CD14-positive monocyte (primary cell): ENCODE data around the gene SNX32. TPM values are rescaled to one million over a fixed set of nuclear protein-coding genes. Genes with fewer than 3 reads are reported as not detected.

ENCODE experiments used
- DNase-seq, 3 donors: peaks; one replicate each; pipeline ENCODE4 v3.0.0-alpha.2; 2011 to 2022
- H2AFZ ChIP-seq: 2 replicates; pipeline ENCODE4 v1.6.0; 2012; ENCODE audit warnings: mild to moderate bottlenecking, low read depth, low read length, inconsistent platforms; ENCODE audit not compliant: insufficient read depth, poor library complexity, severe bottlenecking
- H3K27ac ChIP-seq, 2 donors: 1 replicate in 1 of 2; 2 replicates in 1 of 2; pipeline ENCODE4 v1.5.1; 2012 to 2013; ENCODE audit warnings: low read length in 2 of 2, control low read depth in 1 of 2, inconsistent platforms in 1 of 2, low read depth in 1 of 2, mild to moderate bottlenecking in 1 of 2
- H3K27me3 ChIP-seq, 2 donors: one replicate each; pipeline versions ENCODE4 v1.6.0 to v1.6.1; 2011 to 2013; ENCODE audit warnings: low read length in 2 of 2; ENCODE audit not compliant: control insufficient read depth in 2 of 2, insufficient read depth in 2 of 2
- H3K36me3 ChIP-seq, 2 donors: replicated peaks in 1 of 2; 1 replicate in 1 of 2; 2 replicates in 1 of 2; pipeline versions ENCODE4 v1.5.1 to v1.6.1; 2012 to 2013; ENCODE audit warnings: low read length in 2 of 2, control low read depth in 1 of 2, inconsistent platforms in 1 of 2, mild to moderate bottlenecking in 1 of 2; ENCODE audit not compliant: insufficient read depth in 2 of 2, control insufficient read depth in 1 of 2
- H3K4me1 ChIP-seq, 2 donors: 1 replicate in 1 of 2; 2 replicates in 1 of 2; pipeline versions ENCODE4 v1.5.1 to v1.6.1; 2012 to 2013; ENCODE audit warnings: low read length in 2 of 2, control low read depth in 1 of 2, inconsistent platforms in 1 of 2, mild to moderate bottlenecking in 1 of 2, moderate library complexity in 1 of 2; ENCODE audit not compliant: insufficient read depth in 2 of 2, control insufficient read depth in 1 of 2
- H3K4me2 ChIP-seq: replicated peaks from 2 replicates; pipeline ENCODE3; 2012; ENCODE audit warnings: low read length, moderate library complexity, mild to moderate bottlenecking; ENCODE audit not compliant: poor library complexity, severe bottlenecking; ENCODE audit errors: extremely low read depth
- H3K4me3 ChIP-seq, 3 experiments: fragments of 200-600 bp in 1 of 3; sonication (generic) in 1 of 3; replicated peaks in 1 of 3; 1 replicate in 2 of 3; 2 replicates in 1 of 3; pipeline ENCODE4 v1.5.1; 2011 to 2013; ENCODE audit warnings: low read length in 3 of 3, mild to moderate bottlenecking in 3 of 3, control low read depth in 2 of 3, low read depth in 2 of 3, inconsistent platforms in 1 of 3, moderate library complexity in 1 of 3
- H3K79me2 ChIP-seq: 2 replicates; pipeline ENCODE4 v1.6.0; 2012; ENCODE audit warnings: mild to moderate bottlenecking, control low read depth, inconsistent platforms, low read length, moderate library complexity; ENCODE audit not compliant: insufficient read depth
- H3K9ac ChIP-seq: 2 replicates; pipeline ENCODE4 v1.6.0; 2017; ENCODE audit warnings: low read length, mild to moderate bottlenecking; ENCODE audit not compliant: insufficient read depth, poor library complexity, severe bottlenecking
- H3K9me3 ChIP-seq, 2 donors: replicated peaks in 1 of 2; 1 replicate in 1 of 2; 2 replicates in 1 of 2; pipeline versions ENCODE4 v1.5.1 to v1.6.1; 2012 to 2013; ENCODE audit warnings: low read length in 2 of 2, control low read depth in 1 of 2; ENCODE audit not compliant: control insufficient read depth in 1 of 2, insufficient read depth in 1 of 2
- H4K20me1 ChIP-seq: 2 replicates; pipeline ENCODE4 v1.6.0; 2012; ENCODE audit warnings: mild to moderate bottlenecking, low read length, control low read depth, moderate library complexity; ENCODE audit not compliant: insufficient read depth
- H3K27ac Mint-ChIP-seq, 7 donors: one replicate each; pipeline ENCODE4 v1.8.0; 2020; ENCODE audit warnings: mild to moderate bottlenecking in 7 of 7, mixed read lengths in 7 of 7, moderate library complexity in 6 of 7, inconsistent platforms in 2 of 7
- H3K27me3 Mint-ChIP-seq, 3 donors: one replicate each; pipeline ENCODE4 v1.8.0; 2021 to 2022; ENCODE audit warnings: low read depth in 3 of 3, mild to moderate bottlenecking in 3 of 3, mixed read lengths in 3 of 3, moderate library complexity in 3 of 3, inconsistent platforms in 1 of 3
- H3K36me3 Mint-ChIP-seq, 2 donors: one replicate each; pipeline ENCODE4 v1.8.0; 2020; ENCODE audit warnings: mixed read lengths in 2 of 2, inconsistent platforms in 1 of 2, mild to moderate bottlenecking in 1 of 2
- H3K4me1 Mint-ChIP-seq: one replicate; pipeline ENCODE4 v1.8.0; 2020; ENCODE audit warnings: mild to moderate bottlenecking, mixed read lengths
- H3K4me3 Mint-ChIP-seq, 2 donors: one replicate each; pipeline ENCODE4 v1.8.0; 2020; ENCODE audit warnings: mild to moderate bottlenecking in 2 of 2, mixed read lengths in 2 of 2, moderate library complexity in 1 of 2
- H3K9me3 Mint-ChIP-seq, 7 donors: one replicate each; pipeline ENCODE4 v1.8.0; 2020 to 2022; ENCODE audit warnings: mixed read lengths in 7 of 7, mild to moderate bottlenecking in 6 of 7, moderate library complexity in 6 of 7, inconsistent platforms in 2 of 7
- WGBS: methylation state at CpG from one replicate; pipeline ENCODE4 v1.1.5; 2013; ENCODE audit warnings: missing lambda C conversion rate; ENCODE audit not compliant: insufficient coverage; 5-methylcytosine and 5-hydroxymethylcytosine counted together
- intact Hi-C, 2 donors: fragments of 100-400 bp; cut with micrococcal nuclease; formaldehyde crosslinking; loops; one replicate each; pipeline versions ENCODE4 v1.15.0 to v1.15.1; 2023
- polyA plus RNA-seq, 3 donors: library from polyadenylated mRNA; depleted of rRNA in 1 of 3; unstranded in 2 of 3; stranded (reverse) in 1 of 3; fragments of 300-500 nt in 2 of 3; fragments of >200 nt in 1 of 3; fragmentation: Illumina TruSeq in 2 of 3; gene quantifications; 1 replicate in 2 of 3; 2 replicates in 1 of 3; pipeline ENCODE4 v1.2.3, GENCODE V29; 2012 to 2021
- TF ChIP-seq, protein P1 (sequence below): fragments of 200-600 bp; IDR thresholded peaks from one replicate; pipeline ENCODE4 v1.8.0; 2022; ENCODE audit warnings: antibody characterized with exemption, mild to moderate bottlenecking

The SNX32 gene
- polyA plus RNA-seq, 3 donors, result 0.07 to 0.40 (median 0.12) TPM

DNA sequence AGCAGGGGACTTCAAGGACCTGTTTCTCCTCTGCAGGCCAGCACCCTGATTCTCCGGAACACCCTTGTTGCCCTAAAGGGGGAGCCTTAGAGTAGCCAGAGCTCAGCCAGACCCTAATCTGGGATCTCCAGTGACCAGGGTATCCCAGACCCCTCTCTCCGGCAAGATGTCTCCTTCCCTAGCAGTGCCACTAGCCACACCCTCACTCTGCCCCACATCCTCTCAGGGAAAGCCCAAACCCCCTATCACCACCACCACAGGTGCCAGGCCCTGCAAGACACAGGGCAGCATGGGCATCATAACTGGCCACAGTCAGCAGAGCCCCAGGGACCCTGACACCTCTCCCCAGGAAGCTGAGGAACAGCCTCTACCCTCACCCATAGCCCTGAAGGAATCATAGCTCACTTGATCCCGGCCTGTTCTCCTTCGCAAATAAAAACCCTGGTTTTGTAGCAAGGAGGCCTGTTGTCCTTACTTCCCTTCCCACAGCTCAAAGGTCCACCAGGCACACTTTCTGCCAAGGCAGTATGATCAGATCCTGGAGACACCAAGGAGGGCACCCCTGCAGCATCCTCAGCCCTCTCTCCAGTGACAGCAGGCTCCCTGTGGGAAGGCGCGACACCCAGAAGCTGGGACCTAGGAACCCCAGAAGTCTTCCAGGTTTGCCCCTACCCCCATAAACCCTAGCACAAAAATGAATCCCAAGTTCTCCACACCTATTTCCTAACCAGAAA lies 19.6 kb downstream of the SNX32 start:
- Histone ChIP-seq H3K27me3 (no peaks in the 10 kb centered on the region), H4K20me1 (peaks cover 85% of the 10 kb centered on the region), H2AFZ (no peak overlapping the region), H3K79me2 (peaks cover 48% of the 10 kb centered on the region), H3K27ac (peak overlapping the region in 1 of 2 donors; percentile 18), H3K9me3 (peaks cover 4 to 8% of the 10 kb centered on the region in 2 donors), H3K4me3 (no peak overlapping the region), H3K36me3 (peaks cover 42 to 58% of the 10 kb centered on the region in 2 donors), H3K4me1 (peaks cover 14 to 23% of the 10 kb centered on the region in 2 donors), H3K4me2 (no peak overlapping the region), H3K9ac (no peak overlapping the region)
- intact Hi-C loops, result no loop called here
- Mint-ChIP-seq H3K27me3 (no peaks in the 10 kb centered on the region), H3K4me1 (peaks cover 39% of the 10 kb centered on the region), H3K9me3 (peaks cover 0 to 14% (median 8%) of the 10 kb centered on the region in 7 donors), H3K4me3 (no peak overlapping the region), H3K36me3 (peaks cover 45 to 59% of the 10 kb centered on the region in 2 donors), H3K27ac (peak overlapping the region in 6 of 7 donors; percentile 37 to 75 (median 58))
- WGBS, result 100% methylated on average over 6 of the region's 6 CpGs
- no peak for DNase-seq
- TF ChIP-seq, protein P1, sequence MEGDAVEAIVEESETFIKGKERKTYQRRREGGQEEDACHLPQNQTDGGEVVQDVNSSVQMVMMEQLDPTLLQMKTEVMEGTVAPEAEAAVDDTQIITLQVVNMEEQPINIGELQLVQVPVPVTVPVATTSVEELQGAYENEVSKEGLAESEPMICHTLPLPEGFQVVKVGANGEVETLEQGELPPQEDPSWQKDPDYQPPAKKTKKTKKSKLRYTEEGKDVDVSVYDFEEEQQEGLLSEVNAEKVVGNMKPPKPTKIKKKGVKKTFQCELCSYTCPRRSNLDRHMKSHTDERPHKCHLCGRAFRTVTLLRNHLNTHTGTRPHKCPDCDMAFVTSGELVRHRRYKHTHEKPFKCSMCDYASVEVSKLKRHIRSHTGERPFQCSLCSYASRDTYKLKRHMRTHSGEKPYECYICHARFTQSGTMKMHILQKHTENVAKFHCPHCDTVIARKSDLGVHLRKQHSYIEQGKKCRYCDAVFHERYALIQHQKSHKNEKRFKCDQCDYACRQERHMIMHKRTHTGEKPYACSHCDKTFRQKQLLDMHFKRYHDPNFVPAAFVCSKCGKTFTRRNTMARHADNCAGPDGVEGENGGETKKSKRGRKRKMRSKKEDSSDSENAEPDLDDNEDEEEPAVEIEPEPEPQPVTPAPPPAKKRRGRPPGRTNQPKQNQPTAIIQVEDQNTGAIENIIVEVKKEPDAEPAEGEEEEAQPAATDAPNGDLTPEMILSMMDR, result no peak

DNA sequence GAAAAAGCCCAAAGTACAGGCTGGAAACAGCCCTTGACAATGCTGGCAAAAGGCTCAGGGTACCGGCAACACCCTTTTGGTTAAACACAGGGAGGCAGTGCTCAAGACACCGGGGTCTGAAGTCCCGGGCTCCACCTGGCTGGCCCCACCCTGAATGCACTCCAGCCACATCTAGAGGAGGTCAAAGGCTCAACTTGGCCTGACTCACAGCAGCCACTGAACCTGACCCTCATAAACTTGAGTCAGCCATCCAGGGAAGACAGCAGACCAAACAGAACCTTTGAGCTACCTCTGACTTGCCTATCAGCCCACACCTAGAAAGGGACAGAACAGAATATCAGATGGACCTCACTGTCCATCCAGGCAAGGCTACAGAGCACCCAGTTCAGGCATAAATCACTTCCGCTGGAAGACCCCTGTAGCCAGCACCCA lies 20.4 kb downstream of the SNX32 start:
- no peak overlapping the region for H3K4me3 Mint-ChIP-seq
- Histone ChIP-seq H2AFZ (no peak overlapping the region), H3K9me3 (peaks cover 4 to 8% of the 10 kb centered on the region in 2 donors), H3K9ac (no peak overlapping the region), H3K27me3 (no peaks in the 10 kb centered on the region), H3K36me3 (peaks cover 42 to 58% of the 10 kb centered on the region in 2 donors), H3K4me1 (peaks cover 21 to 31% of the 10 kb centered on the region in 2 donors), H3K79me2 (peaks cover 48% of the 10 kb centered on the region), H3K4me3 (no peak overlapping the region), H3K27ac (peak overlapping the region in 1 of 2 donors; percentile 18), H4K20me1 (peaks cover 85% of the 10 kb centered on the region), H3K4me2 (no peak overlapping the region)
- TF ChIP-seq, protein P1, result no peak
- intact Hi-C loops, result no loop called here
- H3K36me3 Mint-ChIP-seq, result peaks cover 45 to 59% of the 10 kb centered on the region in 2 donors
- peak overlapping the region in 3 of 7 donors; percentile 50 to 80 (median 57) for H3K27ac Mint-ChIP-seq
- H3K4me1 Mint-ChIP-seq, result peaks cover 41% of the 10 kb centered on the region
- 100% methylated on average over 3 of the region's 4 CpGs for WGBS
- H3K9me3 Mint-ChIP-seq, result peaks cover 0 to 15% (median 8%) of the 10 kb centered on the region in 7 donors
- peak in 1 of 3 donors; percentile 4 for DNase-seq
- peaks cover 0 to 2% (median 0%) of the 10 kb centered on the region in 3 donors for H3K27me3 Mint-ChIP-seq
